GM12878 (cell line): ENCODE data around the gene GMDS. TPM values are rescaled to one million over a fixed set of nuclear protein-coding genes. Genes with fewer than 3 reads are reported as not detected.

Experiments
- ATAC-seq: fragments of 200-7000 bp; cut with Tn5 transposase; 3 replicates; pipeline ENCODE4 v1.9.1; 2020; ENCODE audit warnings: mild to moderate bottlenecking, moderate library complexity
- BruUV-seq: library from RNA; stranded (reverse); fragments of 400-500 nt; replicated peaks from 2 replicates; lab custom pipeline; 2021; lab: Mats Ljungman, UMichigan
- CTCF ChIA-PET: fragments of 300-600 bp; sonication (Branson Sonifier 250); formaldehyde crosslinking; extraction: SDS; loops from one replicate; lab custom pipeline; 2021; ENCODE audit warnings: inconsistent platforms; lab: Yijun Ruan, JAX
- POLR2A ChIA-PET: fragments of 350-600 bp; formaldehyde crosslinking; extraction: SDS; loops from one replicate; lab custom pipeline; 2021; ENCODE audit warnings: inconsistent platforms; lab: Charles Lee
- RAD21 ChIA-PET: fragments of 300-600 bp; sonication (Branson Sonifier 250); formaldehyde crosslinking; loops from one replicate; lab custom pipeline; 2023; ENCODE audit warnings: antibody characterized with exemption; ENCODE audit not compliant: unreplicated experiment; lab: Charles Lee
- SMC1A ChIA-PET: fragments of 300-600 bp; sonication (Branson Sonifier 250); formaldehyde crosslinking; loops from one replicate; lab custom pipeline; 2023; ENCODE audit not compliant: unreplicated experiment, uncharacterized antibody; lab: Charles Lee
- DNase-seq: peaks from one replicate; pipeline ENCODE4 v3.0.0-alpha.2; 2011; ENCODE audit warnings: low read depth, low spot score
- FAIRE-seq: peaks from 3 replicates; lab custom pipeline; 2011; peaks lifted over from hg19 to GRCh38; lab: Jason Lieb, UNC
- H2AFZ ChIP-seq: 2 replicates; pipeline ENCODE4 v1.6.0; 2011; ENCODE audit warnings: low read depth, low read length, control low read depth; ENCODE audit not compliant: control insufficient read depth
- H3K27ac ChIP-seq: 2 replicates; pipeline ENCODE4 v1.5.1; 2011; ENCODE audit warnings: control low read depth; ENCODE audit not compliant: control insufficient read depth, insufficient read depth
- H3K27me3 ChIP-seq, 2 experiments: replicated peaks in 1 of 2; 2 replicates each; pipeline versions ENCODE4 v1.6.0 to v1.6.1; 2011; ENCODE audit warnings: low read length in 1 of 2; ENCODE audit not compliant: control insufficient read depth in 2 of 2, insufficient read depth in 2 of 2
- H3K36me3 ChIP-seq, 2 experiments: 2 replicates each; pipeline ENCODE4 v1.5.1; 2011; ENCODE audit warnings: low read length in 1 of 2; ENCODE audit not compliant: control insufficient read depth in 2 of 2, insufficient read depth in 2 of 2
- H3K4me1 ChIP-seq: 2 replicates; pipeline ENCODE4 v1.6.1; 2011; ENCODE audit warnings: mild to moderate bottlenecking, low read length, moderate library complexity, mixed read lengths; ENCODE audit not compliant: control insufficient read depth, insufficient read depth
- H3K4me2 ChIP-seq: 2 replicates; pipeline ENCODE4 v1.6.0; 2011; ENCODE audit warnings: control low read depth; ENCODE audit not compliant: control insufficient read depth, insufficient read depth
- H3K4me3 ChIP-seq: fragments of 200-600 bp; sonication (generic); 2 replicates; pipeline ENCODE4 v1.5.1; 2016
- H3K79me2 ChIP-seq: 2 replicates; pipeline ENCODE4 v1.6.0; 2011; ENCODE audit warnings: low read length; ENCODE audit not compliant: control insufficient read depth, insufficient read depth
- H3K9ac ChIP-seq: 2 replicates; pipeline ENCODE4 v1.8.0; 2011; ENCODE audit warnings: low read length, control low read depth, mixed read lengths; ENCODE audit not compliant: control insufficient read depth, insufficient read depth
- H3K9me3 ChIP-seq: replicated peaks from 3 replicates; pipeline ENCODE4 v1.5.1; 2011; ENCODE audit warnings: mild to moderate bottlenecking, low read length; ENCODE audit not compliant: control insufficient read depth, insufficient read depth
- H4K20me1 ChIP-seq: 2 replicates; pipeline ENCODE4 v1.6.0; 2011; ENCODE audit not compliant: control insufficient read depth, insufficient read depth
- ASH2L ChIP-seq: fragments of 300-600, 200-600 bp; sonication (generic); IDR thresholded peaks from 2 replicates; pipeline ENCODE4 v1.6.1; 2017; ENCODE audit warnings: low read depth, mild to moderate bottlenecking, borderline replicate concordance
- ATF7 ChIP-seq: fragments of 450-650 bp; IDR thresholded peaks from 2 replicates; pipeline ENCODE4 v1.6.1; 2016; ENCODE audit warnings: low read depth, mild to moderate bottlenecking
- CHD2 ChIP-seq: IDR thresholded peaks from 2 replicates; pipeline ENCODE4 v1.6.1; 2011; ENCODE audit warnings: low read depth, low read length, improper control_type of control experiment, borderline replicate concordance
- CHD4 ChIP-seq: fragments of 200-600 bp; sonication (generic); IDR thresholded peaks from 2 replicates; pipeline ENCODE4 v1.6.1; 2016; ENCODE audit warnings: mild to moderate bottlenecking
- CREB1 ChIP-seq: IDR thresholded peaks from 2 replicates; pipeline ENCODE4 v1.6.1; 2012; ENCODE audit warnings: low read depth, mild to moderate bottlenecking, inconsistent platforms
- EZH2 ChIP-seq: IDR thresholded peaks from 2 replicates; pipeline ENCODE4 v1.6.1; 2012; ENCODE audit warnings: low read depth, mild to moderate bottlenecking, control low read depth, inconsistent platforms, low read length, borderline replicate concordance; ENCODE audit not compliant: control insufficient read depth
- HDAC6 ChIP-seq: fragments of 200-600 bp; sonication (generic); IDR thresholded peaks from one replicate; pipeline ENCODE4 v1.8.0; 2017; ENCODE audit warnings: antibody characterized with exemption; ENCODE audit not compliant: unreplicated experiment
- JUND ChIP-seq: IDR thresholded peaks from 2 replicates; pipeline ENCODE4 v1.6.1; 2012; ENCODE audit warnings: low read depth, mild to moderate bottlenecking, low read length, improper control_type of control experiment, moderate library complexity
- LARP7 ChIP-seq: fragments of 450-650 bp; IDR thresholded peaks from 2 replicates; pipeline ENCODE4 v1.6.1; 2017; ENCODE audit warnings: mild to moderate bottlenecking
- NFIC ChIP-seq: IDR thresholded peaks from 2 replicates; pipeline ENCODE4 v1.6.1; 2012; ENCODE audit warnings: low read depth, mild to moderate bottlenecking, inconsistent platforms, low read length, moderate library complexity
- POLR2AphosphoS5 ChIP-seq: IDR thresholded peaks from 2 replicates; pipeline ENCODE4 v1.6.1; 2011; ENCODE audit warnings: mild to moderate bottlenecking, low read length, inconsistent platforms
- ZNF207 ChIP-seq: fragments of 450-650 bp; IDR thresholded peaks from 2 replicates; pipeline ENCODE4 v1.6.1; 2014; ENCODE audit warnings: antibody characterized with exemption, mild to moderate bottlenecking, borderline replicate concordance
- ZNF24 ChIP-seq: fragments of 450-650 bp; IDR thresholded peaks from 2 replicates; pipeline ENCODE4 v1.6.1; 2017; ENCODE audit warnings: antibody characterized with exemption, mild to moderate bottlenecking
- WGBS: methylation state at CpG from one replicate; pipeline ENCODE4 v1.1.6; 2016; ENCODE audit warnings: low lambda C conversion rate; ENCODE audit not compliant: insufficient replicate concordance, insufficient coverage; ENCODE audit errors: missing lambda C conversion rate; 5-methylcytosine and 5-hydroxymethylcytosine counted together
- in situ Hi-C: fragments of 300-500 bp; cut with MboI; formaldehyde crosslinking; loops from 9 replicates; pipeline ENCODE4 v1.14.3; 2018; ENCODE audit warnings: mixed read lengths
- intact Hi-C: fragments of 100-400 bp; cut with micrococcal nuclease; formaldehyde crosslinking; loops from one replicate; pipeline ENCODE4 v1.14.2; 2022; ENCODE audit not compliant: unreplicated experiment
- polyA plus RNA-seq, 11 experiments: library from polyadenylated mRNA; depleted of rRNA in 4 of 11; unstranded in 6 of 11; stranded (reverse) in 5 of 11; fragments of >200 nt; fragmentation: Nextera tagmentation in 4 of 11; fragmentation: Illumina TruSeq in 1 of 11; extraction: Ambion mirVana in 4 of 11; extraction: Trizol in 1 of 11; gene quantifications; 1 replicate in 1 of 11; 2 replicates in 10 of 11; pipeline versions ENCODE4 v1.2.1 to v1.2.3, GENCODE V29; 2011 to 2016; ENCODE audit warnings: inconsistent platforms in 2 of 11, missing spikeins in 2 of 11, low read depth in 1 of 11
- total RNA-seq, 4 experiments: library from RNA; depleted of rRNA in 3 of 4; stranded (reverse); fragments of >200 nt in 3 of 4; fragmentation: Illumina TruSeq in 1 of 4; extraction: Trizol in 1 of 4; gene quantifications; 2 replicates each; pipeline versions ENCODE4 v1.2.1 to v1.2.3, GENCODE V29; 2013 to 2021
- TF ChIP-seq, protein P1 (sequence below): fragments of 450-650 bp; IDR thresholded peaks from 2 replicates; pipeline ENCODE4 v1.6.1; 2017; ENCODE audit warnings: antibody characterized with exemption, mild to moderate bottlenecking, moderate library complexity
- TF ChIP-seq, protein P2 (sequence below): IDR thresholded peaks from 2 replicates; pipeline ENCODE4 v1.6.1; 2011; ENCODE audit warnings: borderline replicate concordance, low read depth, mild to moderate bottlenecking, moderate library complexity, mixed read lengths, low read length; ENCODE audit not compliant: insufficient read depth; ENCODE audit errors: extremely low read length
- TF ChIP-seq, protein P3 (sequence below): IDR thresholded peaks from 2 replicates; pipeline ENCODE4 v1.6.1; 2012; ENCODE audit warnings: low read depth, low read length, improper control_type of control experiment

The GMDS gene
- total and polyA plus RNA-seq, 10 of the 15 experiments (the other 5 are each of a cell fraction or from before 2014, with no cell fraction given) = 0.61 to 53.8 (median 29.3) TPM

DNA sequence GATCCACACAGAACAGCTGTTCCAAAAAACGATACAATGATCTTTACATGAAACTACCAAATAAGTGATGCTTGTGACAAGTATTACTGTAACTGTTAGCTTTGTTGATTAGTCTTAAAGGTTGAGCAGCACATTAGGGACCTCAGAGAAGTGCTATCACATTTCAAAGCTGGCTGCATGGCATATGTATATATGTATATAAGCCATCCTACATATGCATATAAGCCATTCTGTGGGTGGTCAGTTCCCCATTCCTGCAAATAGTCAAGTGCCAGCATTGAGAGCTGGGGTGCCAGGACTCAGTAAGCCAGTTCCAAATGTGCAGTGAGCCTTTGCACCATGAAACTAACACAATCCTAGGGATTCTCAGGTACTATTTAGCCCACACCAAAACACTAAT, 339.4 kb downstream of the GMDS start:
- CTCF ChIA-PET = interaction anchor here (0.8 to 1.2 kb wide), 2 partner anchors 38 to 289 kb away, joined by 3 read pairs; no protein-coding TSS in a partner anchor
- H3K27ac ChIP-seq = no peak overlapping the region
- in situ Hi-C loops = no loop called here
- BruUV-seq = no TSS peak
- WGBS = 57% methylated on average over 1 of the region's 1 CpG
- POLR2A ChIA-PET = no interaction called here
- H3K4me3 ChIP-seq = no peak overlapping the region
- SMC1A ChIA-PET = no interaction called here
- H3K27me3 ChIP-seq = no peaks in the 10 kb centered on the region
- H4K20me1 ChIP-seq = no peaks in the 10 kb centered on the region
- H3K36me3 ChIP-seq = no peaks in the 10 kb centered on the region
- DNase-seq (no peak), ATAC-seq (no peak), FAIRE-seq (no peak)
- H2AFZ ChIP-seq = no peak overlapping the region
- H3K4me2 ChIP-seq = no peak overlapping the region
- H3K4me1 ChIP-seq = no peaks in the 10 kb centered on the region
- intact Hi-C loops = no loop called here
- H3K9ac ChIP-seq = no peak overlapping the region
- TF ChIP-seq ZNF24 = no peak
- TF ChIP-seq, protein P1, sequence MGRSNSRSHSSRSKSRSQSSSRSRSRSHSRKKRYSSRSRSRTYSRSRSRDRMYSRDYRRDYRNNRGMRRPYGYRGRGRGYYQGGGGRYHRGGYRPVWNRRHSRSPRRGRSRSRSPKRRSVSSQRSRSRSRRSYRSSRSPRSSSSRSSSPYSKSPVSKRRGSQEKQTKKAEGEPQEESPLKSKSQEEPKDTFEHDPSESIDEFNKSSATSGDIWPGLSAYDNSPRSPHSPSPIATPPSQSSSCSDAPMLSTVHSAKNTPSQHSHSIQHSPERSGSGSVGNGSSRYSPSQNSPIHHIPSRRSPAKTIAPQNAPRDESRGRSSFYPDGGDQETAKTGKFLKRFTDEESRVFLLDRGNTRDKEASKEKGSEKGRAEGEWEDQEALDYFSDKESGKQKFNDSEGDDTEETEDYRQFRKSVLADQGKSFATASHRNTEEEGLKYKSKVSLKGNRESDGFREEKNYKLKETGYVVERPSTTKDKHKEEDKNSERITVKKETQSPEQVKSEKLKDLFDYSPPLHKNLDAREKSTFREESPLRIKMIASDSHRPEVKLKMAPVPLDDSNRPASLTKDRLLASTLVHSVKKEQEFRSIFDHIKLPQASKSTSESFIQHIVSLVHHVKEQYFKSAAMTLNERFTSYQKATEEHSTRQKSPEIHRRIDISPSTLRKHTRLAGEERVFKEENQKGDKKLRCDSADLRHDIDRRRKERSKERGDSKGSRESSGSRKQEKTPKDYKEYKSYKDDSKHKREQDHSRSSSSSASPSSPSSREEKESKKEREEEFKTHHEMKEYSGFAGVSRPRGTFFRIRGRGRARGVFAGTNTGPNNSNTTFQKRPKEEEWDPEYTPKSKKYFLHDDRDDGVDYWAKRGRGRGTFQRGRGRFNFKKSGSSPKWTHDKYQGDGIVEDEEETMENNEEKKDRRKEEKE = no peak
- TF ChIP-seq, protein P2, sequence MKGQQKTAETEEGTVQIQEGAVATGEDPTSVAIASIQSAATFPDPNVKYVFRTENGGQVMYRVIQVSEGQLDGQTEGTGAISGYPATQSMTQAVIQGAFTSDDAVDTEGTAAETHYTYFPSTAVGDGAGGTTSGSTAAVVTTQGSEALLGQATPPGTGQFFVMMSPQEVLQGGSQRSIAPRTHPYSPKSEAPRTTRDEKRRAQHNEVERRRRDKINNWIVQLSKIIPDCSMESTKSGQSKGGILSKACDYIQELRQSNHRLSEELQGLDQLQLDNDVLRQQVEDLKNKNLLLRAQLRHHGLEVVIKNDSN = no peak
- TF ChIP-seq ATF7 = no peak
- TF ChIP-seq LARP7 = no peak
- no peak for TF ChIP-seq ASH2L
- no peak for TF ChIP-seq JUND
- TF ChIP-seq POLR2AphosphoS5 = no peak
- TF ChIP-seq, protein P3, sequence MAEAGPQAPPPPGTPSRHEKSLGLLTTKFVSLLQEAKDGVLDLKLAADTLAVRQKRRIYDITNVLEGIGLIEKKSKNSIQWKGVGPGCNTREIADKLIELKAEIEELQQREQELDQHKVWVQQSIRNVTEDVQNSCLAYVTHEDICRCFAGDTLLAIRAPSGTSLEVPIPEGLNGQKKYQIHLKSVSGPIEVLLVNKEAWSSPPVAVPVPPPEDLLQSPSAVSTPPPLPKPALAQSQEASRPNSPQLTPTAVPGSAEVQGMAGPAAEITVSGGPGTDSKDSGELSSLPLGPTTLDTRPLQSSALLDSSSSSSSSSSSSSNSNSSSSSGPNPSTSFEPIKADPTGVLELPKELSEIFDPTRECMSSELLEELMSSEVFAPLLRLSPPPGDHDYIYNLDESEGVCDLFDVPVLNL = no peak
- no peak for TF ChIP-seq CREB1
- TF ChIP-seq HDAC6 = no peak
- TF ChIP-seq CHD2 = no peak
- no peak for TF ChIP-seq EZH2
- TF ChIP-seq CHD4 = no peak
- no peak for TF ChIP-seq NFIC
- no peak for TF ChIP-seq ZNF207
- no peaks in the 10 kb centered on the region for H3K9me3 ChIP-seq
- RAD21 ChIA-PET = no interaction called here
- no peaks in the 10 kb centered on the region for H3K79me2 ChIP-seq
